ENCODE data around the gene YIPF5.

The YIPF5 gene

GRCh38 chr5:144122641-144123040 lies 47.8 kb downstream of the YIPF5 start:
- DNase-seq (ENCODE audit: low spot score), result no peak

GRCh38 chr5:144122081-144122480 lies 48.4 kb downstream of the YIPF5 start:
- DNase-seq (ENCODE audit: low spot score), result no peak

GRCh38 chr5:144121577-144121976 lies 48.9 kb downstream of the YIPF5 start:
- DNase-seq (ENCODE audit: low spot score), result no peak

- no peak for DNase-seq (ENCODE audit: low spot score)
Measured at GRCh38 chr5:144120661-144121180, 49.7 kb downstream of the YIPF5 start.

GRCh38 chr5:144117412-144117811 lies 53.0 kb downstream of the YIPF5 start:
- no peak for DNase-seq (ENCODE audit: low spot score)

GRCh38 chr5:144114571-144114970 lies 55.9 kb downstream of the YIPF5 start:
- DNase-seq (ENCODE audit: low spot score), result no peak
